Measurements from ENCODE around the gene CNKSR1.

Gene CNKSR1

DNA sequence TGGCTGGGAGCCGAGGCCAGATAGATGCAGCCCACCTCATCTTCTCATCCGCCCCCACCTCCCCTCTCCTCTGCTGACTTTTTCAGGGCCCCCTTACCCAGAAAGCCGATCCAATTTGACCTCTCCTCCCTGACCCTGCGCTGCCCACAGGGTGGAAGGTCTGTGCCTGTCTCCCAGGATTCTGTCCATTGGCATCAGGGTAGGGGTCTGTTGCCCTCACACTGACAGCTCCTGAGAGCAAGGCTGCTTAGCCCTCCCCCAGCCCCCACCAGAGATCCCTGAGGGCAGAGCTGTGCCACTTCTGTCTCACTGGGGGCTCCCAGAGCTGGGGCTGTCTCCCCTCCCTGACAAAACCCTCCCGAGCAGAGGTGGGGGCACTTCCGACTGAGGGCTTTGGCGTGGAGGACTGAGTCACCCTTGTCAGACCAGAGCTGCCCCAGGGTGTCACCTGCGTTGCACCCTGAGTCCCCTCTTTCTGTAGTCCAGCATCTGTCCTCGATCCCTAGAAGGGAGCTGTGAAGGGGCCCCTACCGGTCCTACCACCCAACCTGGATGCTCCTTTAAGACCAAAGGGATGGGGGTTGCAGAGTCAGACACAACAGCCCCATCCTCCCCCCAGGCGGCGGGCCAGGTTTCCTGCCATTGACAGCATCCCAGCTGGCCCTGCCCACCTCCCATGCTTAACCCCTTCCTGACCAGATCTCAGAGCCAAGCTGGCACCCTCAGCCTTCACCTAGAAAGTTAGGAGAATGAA, 20.8 kb upstream of the CNKSR1 start:
- ATAC-seq (peak; percentile 6), DNase-seq (ENCODE audit: low spot score in 2 of 2) (no peak)
- no peaks in the 10 kb centered on the region for H3K4me1 Mint-ChIP-seq
- H3K36me3 Mint-ChIP-seq: no peaks in the 10 kb centered on the region
- H3K4me3 Mint-ChIP-seq: no peak overlapping the region
- H3K27ac Mint-ChIP-seq: no peak overlapping the region
- H3K9me3 Mint-ChIP-seq: no peaks in the 10 kb centered on the region

DNA sequence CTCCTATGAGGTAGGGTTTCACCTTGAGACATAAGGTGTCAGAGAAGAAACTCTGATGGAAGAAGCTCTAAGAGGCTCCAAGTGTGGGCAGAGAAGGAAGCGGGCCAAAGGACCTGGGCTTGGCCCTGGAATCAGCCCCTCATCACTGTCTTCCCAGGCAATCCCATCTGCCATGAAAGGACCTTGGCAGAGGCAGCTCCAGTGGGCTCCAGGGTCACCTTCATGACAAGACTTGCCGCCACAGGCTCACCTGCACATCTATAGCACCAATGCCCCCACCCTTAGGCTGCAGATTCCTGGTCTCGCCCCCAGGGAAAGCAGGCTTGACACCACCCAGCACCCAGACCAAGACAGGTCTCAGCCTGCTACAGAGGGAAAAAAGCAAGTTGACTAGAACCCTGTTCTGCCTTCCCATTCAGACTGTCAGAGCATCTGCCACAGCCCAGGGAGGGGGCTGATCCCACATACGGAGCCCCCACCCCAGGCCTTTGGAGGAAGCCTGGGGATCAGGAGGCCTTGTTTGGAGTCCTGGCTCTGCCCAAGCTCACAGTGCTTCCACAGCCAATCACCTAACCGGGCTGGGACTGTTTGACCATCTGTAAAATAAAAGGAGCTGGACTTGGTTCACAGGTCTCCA, 18.9 kb upstream of the CNKSR1 start:
- no peaks in the 10 kb centered on the region for H3K9me3 Mint-ChIP-seq
- no peak overlapping the region for H3K27ac Mint-ChIP-seq
- H3K4me1 Mint-ChIP-seq: peaks cover 5% of the 10 kb centered on the region
- DNase-seq (ENCODE audit: low spot score in 2 of 2) (no peak), ATAC-seq (no peak)
- H3K36me3 Mint-ChIP-seq: no peaks in the 10 kb centered on the region
- no peak overlapping the region for H3K4me3 Mint-ChIP-seq

DNA sequence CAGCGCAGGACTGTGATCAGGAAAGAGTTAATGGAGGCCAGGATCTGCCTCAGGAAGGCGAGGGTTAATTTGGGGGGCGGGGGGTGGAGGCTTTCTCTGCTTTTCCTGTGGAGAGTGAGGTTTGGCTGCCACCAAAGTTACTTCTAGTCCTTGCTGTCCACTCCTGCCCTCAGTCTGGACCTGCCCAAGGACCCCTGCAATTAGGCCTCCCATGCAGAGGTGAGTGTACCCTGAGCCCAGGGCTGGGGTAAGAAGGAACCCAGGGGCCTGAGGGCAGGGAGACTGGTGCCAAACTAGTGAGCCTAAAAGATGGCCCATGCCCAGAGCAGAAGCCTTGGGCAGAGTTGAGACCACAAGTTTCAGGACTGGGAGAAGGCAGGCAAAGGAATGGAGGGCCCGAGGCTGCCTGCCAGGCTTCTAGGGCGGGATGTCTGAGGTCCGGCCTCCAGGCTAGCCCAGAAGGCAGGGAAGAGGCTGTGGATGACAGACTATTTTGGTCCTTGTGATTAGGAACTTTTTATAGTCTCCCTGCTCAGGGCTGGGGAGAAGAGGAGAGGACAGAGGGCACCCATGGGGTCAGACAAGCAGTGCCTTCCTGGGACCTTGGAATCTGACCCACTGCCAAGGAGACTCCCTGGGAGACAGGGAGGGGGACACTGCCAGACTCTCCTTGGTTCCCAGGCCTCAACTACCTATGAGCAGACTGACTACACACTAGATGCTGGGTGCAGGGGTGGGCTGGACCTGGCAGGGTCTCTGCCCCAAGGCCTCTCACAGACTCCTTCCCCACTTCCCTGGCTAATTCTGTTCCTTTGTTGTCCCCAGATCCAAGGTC, 18.2 kb upstream of the CNKSR1 start, which contains the start of gene FAM110D:
TSS of gene FAM110D (plus strand) at position 172 of the 835 bp plus-strand sequence. CDS start 2,213 bp downstream, outside the sequence.
- H3K27ac Mint-ChIP-seq: no peak within 1 kb of the TSS
- no peaks in the 10 kb centered on the region for H3K9me3 Mint-ChIP-seq
- ATAC-seq (no peak), DNase-seq (ENCODE audit: low spot score in 2 of 2) (no peak)
- H3K4me1 Mint-ChIP-seq: peaks cover 5% of the 10 kb centered on the region
- no peak within 1 kb of the TSS for H3K4me3 Mint-ChIP-seq
- no peaks in the 10 kb centered on the region for H3K36me3 Mint-ChIP-seq

DNA sequence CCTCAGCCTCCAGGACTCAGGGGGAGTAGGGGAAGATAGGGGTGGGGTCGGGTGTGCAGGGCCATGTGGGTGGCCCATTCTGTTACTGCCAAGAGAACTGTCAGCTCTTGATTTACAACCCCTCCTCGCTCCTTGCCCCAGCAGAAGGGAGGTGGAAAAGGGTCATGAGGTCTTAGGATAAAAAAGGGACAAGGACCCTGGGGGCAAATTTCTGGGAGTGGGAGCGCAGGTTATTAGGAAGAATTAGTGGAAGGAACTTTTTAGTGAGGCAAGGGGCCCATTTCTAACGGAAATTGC, 17.6 kb upstream of the CNKSR1 start:
- Mint-ChIP-seq H3K4me1 (peaks cover 8% of the 10 kb centered on the region), H3K4me3 (no peak overlapping the region), H3K9me3 (no peaks in the 10 kb centered on the region), H3K36me3 (no peaks in the 10 kb centered on the region), H3K27ac (no peak overlapping the region)
- DNase-seq (ENCODE audit: low spot score in 2 of 2) (no peak), ATAC-seq (no peak)

DNA sequence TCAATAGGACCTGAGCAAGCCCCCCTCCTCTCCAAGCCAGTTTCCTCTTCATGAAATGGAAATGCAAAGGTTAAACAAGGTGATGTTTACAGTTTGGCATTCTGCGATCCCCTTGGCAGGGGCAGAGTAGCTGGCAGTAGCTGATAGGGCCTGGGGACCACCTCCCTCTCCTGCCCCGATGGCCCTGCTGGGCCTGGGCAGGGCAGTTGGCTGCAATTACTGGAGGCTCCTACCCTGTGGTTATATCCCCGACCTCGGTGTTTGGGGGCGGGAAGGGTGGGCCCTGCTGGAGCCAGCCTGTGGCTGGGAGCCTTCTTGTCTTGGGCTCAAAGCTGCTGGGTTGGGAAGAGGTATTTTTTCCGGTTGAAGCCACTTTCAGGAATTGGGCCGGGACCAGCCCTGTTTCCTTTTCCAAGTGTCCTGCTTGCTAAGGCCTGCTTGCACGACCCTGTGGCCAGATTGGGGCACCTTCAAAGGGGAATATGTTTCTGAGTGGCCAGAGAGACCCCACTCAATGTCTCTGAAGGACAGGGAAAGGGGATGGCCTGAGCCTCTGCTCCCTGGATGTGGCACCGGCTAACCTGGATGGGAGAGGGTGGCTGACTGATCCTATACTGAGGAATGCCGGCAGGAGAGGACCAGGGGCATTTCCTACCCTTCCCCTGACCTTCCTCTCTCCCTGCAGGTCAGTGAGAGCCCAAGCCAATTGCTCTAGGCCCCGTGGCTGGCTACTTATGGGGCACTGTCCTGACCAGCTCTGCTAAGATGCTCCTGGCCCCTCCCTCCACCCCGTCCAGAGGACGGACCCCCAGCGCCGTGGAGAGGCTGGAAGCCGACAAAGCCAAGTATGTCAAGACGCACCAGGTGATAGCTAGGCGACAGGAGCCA, 16.5 kb upstream of the CNKSR1 start:
- H3K36me3 Mint-ChIP-seq: no peaks in the 10 kb centered on the region
- DNase-seq (ENCODE audit: low spot score in 2 of 2) (no peak), ATAC-seq (no peak)

DNA sequence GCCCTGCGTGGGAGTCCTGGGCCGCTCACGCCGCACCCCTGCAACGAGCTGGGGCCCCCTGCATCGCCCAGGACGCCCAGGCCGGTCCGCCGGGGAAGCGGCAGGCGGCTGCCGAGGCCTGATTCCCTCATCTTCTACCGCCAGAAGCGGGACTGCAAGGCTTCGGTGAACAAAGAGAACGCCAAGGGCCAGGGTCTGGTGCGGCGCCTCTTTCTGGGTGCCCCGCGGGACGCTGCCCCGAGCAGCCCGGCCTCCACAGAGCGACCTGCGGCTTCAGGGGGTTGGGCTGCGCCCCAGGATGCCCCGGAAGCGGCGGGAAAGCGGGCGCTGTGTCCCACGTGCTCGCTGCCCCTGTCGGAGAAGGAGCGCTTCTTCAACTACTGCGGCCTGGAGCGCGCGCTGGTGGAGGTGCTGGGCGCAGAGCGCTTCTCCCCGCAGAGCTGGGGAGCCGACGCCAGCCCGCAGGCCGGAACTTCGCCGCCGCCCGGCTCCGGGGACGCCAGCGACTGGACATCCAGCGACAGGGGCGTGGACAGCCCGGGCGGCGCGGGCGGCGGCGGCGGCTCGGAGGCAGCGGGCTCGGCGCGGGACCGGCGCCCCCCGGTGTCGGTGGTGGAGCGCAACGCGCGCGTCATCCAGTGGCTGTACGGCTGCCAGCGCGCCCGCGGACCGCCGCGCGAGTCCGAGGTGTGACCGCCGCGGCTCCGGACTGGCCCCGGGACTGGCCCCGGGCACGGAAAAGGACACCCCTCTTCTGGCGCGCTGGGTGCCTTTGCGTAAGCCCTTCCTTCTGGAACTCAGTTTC, 15.7 kb upstream of the CNKSR1 start:
- DNase-seq (ENCODE audit: low spot score in 2 of 2) (no peak), ATAC-seq (peak; percentile 50)
- Mint-ChIP-seq H3K27ac (no peak overlapping the region), H3K4me3 (peak overlapping the region; percentile 43), H3K4me1 (peaks cover 17% of the 10 kb centered on the region), H3K36me3 (no peaks in the 10 kb centered on the region), H3K9me3 (no peaks in the 10 kb centered on the region)

More for the DNA sequence above, 16.5 kb upstream of the CNKSR1 start:
- no peaks in the 10 kb centered on the region for H3K9me3 Mint-ChIP-seq
- no peak overlapping the region for H3K27ac Mint-ChIP-seq
- peaks cover 15% of the 10 kb centered on the region for H3K4me1 Mint-ChIP-seq
- peak overlapping the region; percentile 43 for H3K4me3 Mint-ChIP-seq

DNA sequence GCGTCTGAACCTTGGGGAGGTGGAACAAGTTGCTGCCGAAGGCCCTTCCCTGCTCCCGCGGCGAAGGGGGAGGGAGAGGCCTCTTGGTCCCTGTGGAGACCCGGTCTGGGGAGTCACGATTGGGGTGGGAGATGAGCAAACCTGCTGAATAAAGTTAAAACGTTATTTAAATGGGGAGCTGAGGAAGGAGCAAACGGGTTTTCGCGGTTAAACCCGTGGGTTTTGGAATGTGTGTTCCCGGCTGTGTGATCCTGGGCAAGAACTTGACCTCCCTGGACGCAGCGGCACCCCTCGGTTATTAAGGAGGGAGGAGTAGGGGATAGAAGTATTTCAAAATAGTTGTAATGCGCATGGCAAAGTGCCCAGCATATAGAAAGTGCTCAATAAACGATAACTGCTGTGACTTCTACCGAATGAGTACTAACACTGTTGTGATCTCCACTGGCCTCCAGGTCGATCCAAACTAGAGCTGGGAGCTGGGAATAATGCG, 15.0 kb upstream of the CNKSR1 start:
- ATAC-seq (no peak), DNase-seq (ENCODE audit: low spot score in 2 of 2) (no peak)
- H3K27ac Mint-ChIP-seq: no peak overlapping the region
- peaks cover 22% of the 10 kb centered on the region for H3K4me1 Mint-ChIP-seq
- H3K9me3 Mint-ChIP-seq: no peaks in the 10 kb centered on the region
- H3K36me3 Mint-ChIP-seq: no peaks in the 10 kb centered on the region
- peak overlapping the region; percentile 43 for H3K4me3 Mint-ChIP-seq

DNA sequence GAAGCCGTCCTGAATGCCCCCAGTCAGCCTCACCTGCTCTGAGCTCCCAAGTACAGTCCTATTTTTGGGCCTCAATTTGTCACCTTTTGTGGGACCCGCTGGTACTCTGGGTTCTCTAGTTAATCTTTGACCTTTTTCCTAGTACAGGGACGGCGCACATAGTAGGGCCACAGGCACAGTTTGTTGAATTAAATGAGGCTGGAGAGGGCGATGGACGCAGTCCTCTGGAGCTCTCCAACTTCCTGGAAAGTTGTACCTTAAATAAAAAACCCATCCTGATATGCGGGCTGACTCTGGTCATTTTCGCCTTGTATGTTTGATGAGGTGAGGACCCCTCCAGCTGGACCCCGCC, 13.6 kb upstream of the CNKSR1 start:
- ATAC-seq: no peak
- Mint-ChIP-seq H3K27ac (no peak overlapping the region), H3K9me3 (no peaks in the 10 kb centered on the region), H3K4me1 (peaks cover 22% of the 10 kb centered on the region), H3K4me3 (peak overlapping the region; percentile 51), H3K36me3 (no peaks in the 10 kb centered on the region)
- DNase-seq (ENCODE audit: low spot score in 2 of 2): no peak

DNA sequence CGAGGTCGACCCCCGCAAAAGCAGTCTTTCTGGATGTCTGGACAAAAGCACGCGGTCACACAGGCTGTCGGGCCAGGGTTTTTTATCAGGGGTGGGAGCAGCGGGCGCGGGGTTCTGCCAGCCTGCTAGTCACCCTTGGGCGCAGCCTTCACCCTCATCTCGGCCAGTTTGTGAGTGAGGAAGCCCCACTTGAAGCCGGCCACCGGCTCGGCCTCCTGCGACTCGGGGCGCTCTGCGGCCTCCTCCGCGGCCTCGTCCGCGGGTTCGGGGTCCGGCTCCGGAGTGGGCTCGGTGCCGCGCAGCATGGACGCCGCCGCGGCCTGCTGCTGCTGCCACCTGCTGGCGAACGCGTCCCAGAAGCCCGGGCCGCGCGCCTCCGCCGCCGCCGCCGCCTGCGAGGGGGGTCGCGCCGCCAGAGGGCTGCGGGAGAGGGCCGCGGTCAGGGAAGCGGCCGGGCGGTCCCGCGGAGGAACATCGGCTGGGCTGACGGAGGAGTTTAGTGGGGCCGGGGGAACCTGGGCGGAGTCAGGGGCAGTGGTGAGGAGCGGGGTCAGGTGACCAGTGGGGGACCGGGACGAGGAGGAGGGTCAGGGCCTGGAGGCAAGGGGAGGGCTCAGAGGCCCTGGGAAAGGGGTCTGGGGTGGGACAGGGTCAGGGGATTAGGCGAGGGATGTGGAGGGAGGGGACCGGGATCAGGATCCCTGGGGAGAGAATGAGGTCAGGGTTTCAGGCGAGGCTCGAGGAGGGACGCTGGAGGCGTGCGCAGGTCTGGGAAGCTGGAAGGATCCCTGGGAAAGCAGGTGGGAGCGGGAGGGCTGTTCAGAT, 13.0 kb upstream of the CNKSR1 start:
- DNase-seq (ENCODE audit: low spot score in 2 of 2) (peak; percentile 60 to 81), ATAC-seq (peak; percentile 69)
- Mint-ChIP-seq H3K27ac (no peak overlapping the region), H3K4me3 (peak overlapping the region; percentile 51), H3K9me3 (no peaks in the 10 kb centered on the region), H3K4me1 (peaks cover 22% of the 10 kb centered on the region), H3K36me3 (no peaks in the 10 kb centered on the region)

DNA sequence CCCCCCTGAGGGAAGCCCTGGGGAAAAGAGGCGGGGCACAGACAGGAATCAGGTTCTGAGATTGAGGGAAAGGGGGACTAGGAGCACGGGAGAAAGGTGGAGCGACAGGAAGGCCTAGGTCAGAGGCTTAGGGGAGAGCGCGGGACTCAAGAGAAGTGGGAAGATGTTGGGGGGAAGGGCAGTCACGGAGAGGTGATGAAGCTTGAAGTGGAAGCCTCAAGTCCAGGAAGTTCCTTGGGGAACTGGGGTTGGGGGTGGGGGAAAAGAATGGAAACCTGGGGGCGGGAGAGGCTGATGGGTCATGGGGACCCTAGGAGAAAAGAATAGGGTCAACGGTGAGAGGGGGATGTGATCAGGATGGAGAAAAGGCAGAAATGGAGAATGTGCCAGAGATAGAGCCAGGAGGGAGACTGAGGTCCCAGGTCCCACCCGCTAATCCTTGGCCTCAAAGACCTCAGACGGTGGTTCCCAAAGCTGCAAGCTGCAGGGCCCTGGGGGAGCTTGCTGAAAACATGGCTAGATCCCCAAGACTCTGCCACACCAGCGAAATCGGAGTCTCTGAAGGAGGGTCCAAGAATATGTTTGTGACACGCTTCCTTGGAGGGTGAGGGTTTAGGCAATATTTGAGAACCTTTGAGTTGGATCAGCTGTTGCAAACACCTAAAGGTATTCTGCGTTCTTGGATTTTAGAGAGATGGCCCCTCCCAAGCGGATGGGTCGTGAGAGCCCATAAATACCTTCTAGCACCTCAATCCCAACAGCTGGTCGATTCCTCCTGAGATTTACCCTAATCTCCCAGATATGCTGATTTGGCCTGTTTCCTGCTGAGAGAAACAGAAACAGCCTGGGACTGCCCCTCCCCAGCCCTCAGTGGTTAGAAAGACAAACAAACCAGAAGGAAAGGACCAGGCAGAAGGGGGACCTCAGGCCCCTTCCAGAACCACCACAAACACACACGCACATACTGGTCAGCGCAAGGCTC, 12.1 kb upstream of the CNKSR1 start:
- Mint-ChIP-seq H3K4me3 (peak overlapping the region; percentile 51), H3K9me3 (no peaks in the 10 kb centered on the region), H3K4me1 (peaks cover 23% of the 10 kb centered on the region), H3K27ac (no peak overlapping the region), H3K36me3 (no peaks in the 10 kb centered on the region)
- ATAC-seq: no peak
- DNase-seq (ENCODE audit: low spot score in 2 of 2): no peak

DNA sequence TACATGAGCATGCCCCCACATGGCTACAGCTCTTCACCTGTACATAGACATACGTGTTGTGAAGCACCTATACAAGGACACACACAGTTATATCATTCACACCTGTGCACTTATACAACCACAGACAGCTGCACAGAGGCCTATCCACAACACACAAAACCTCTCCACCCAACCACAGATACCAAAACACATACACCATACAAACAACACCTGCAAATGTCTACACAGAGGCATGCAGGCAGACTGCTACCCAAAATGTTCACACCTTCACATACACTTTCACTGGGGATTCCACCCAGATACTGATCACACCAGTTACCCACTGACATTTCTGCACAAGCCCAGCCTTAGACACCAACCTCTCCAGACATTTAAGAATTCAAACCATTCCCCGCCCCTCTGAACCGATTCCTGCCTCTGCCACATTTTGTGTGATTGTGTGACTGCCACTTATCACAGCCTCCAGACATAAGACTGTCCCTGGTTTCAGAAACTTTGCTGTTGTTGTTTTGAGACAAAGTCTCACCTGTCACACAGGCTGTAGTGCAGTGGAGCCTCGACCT, 10.5 kb upstream of the CNKSR1 start:
- Mint-ChIP-seq H3K4me3 (no peak overlapping the region), H3K9me3 (no peaks in the 10 kb centered on the region), H3K36me3 (no peaks in the 10 kb centered on the region), H3K27ac (no peak overlapping the region), H3K4me1 (peaks cover 36% of the 10 kb centered on the region)
- ATAC-seq (no peak), DNase-seq (ENCODE audit: low spot score in 2 of 2) (no peak)

DNA sequence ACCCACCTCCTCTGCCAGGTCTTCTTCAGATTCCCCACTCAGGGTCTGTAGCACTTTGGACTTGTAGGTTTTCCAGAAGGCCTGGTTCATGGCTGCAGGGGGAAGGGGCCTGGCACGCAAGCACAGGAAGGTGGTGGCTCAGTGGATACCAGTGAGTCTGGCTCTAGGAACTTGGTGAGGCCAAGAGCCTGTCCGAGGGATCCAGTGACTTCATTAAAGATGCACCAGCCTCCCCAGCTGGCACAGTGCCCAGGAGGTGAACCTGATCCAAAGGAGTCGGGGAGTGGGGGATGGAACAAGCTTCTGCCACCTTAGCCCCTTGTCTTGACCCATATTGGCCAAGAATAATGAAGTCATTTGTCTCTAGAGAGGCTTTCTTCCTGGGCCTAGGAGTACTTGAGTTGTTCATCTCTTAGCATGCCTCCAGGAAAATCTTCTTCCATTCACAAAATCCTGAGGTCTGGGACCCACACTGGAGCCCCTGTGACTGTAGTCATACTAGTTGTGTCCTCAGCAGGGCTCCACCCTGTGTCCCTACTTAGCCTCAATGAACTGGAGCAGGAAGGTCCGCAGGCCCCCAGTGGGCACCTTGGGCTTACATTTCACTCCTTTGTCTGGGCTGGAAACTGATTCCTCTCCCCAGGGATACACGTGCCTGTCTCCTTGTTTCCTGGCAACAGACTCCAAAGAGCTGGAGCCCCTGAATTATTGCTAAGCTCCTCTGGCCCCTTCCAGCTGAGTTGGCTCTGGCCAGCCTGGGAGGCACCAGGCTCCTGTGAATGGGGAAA, 8.7 kb upstream of the CNKSR1 start, which contains the start of gene C1orf232:
TSS of gene C1orf232 (minus strand) at position 554 of the 788 bp plus-strand sequence. CDS start at position 90, 464 bp downstream.
- H3K9me3 Mint-ChIP-seq: no peaks in the 10 kb centered on the region
- H3K4me1 Mint-ChIP-seq: peaks cover 31% of the 10 kb centered on the region
- no peaks in the 10 kb centered on the region for H3K36me3 Mint-ChIP-seq
- ATAC-seq (no peak), DNase-seq (ENCODE audit: low spot score in 2 of 2) (no peak)
- H3K4me3 Mint-ChIP-seq: peak within 1 kb of the TSS; percentile 84
- H3K27ac Mint-ChIP-seq: peak within 1 kb of the TSS; percentile 90
